GM10248 (cell line): ENCODE measurements around the gene RHPN2.

Source experiments
- CTCF ChIA-PET: fragments of 300-600 bp; sonication (Branson Sonifier 250); formaldehyde crosslinking; extraction: SDS; loops from one replicate; lab custom pipeline; 2021; ENCODE audit warnings: antibody characterized with exemption; lab: Yijun Ruan, JAX
- POLR2A ChIA-PET: fragments of 350-650 bp; sonication (Branson Sonifier 250); formaldehyde crosslinking; extraction: SDS; loops from one replicate; lab custom pipeline; 2020; ENCODE audit warnings: antibody characterized with exemption; lab: Yijun Ruan, JAX
- DNase-seq: peaks from one replicate; pipeline ENCODE4 v3.0.0; 2012; ENCODE audit errors: extremely low spot score
- CTCF ChIP-seq: IDR thresholded peaks from 2 replicates; pipeline ENCODE4 v1.5.1; 2012; ENCODE audit warnings: mild to moderate bottlenecking, low read depth; ENCODE audit errors: extremely low read depth, missing control alignments, control extremely low read depth

RHPN2 gene

GRCh38 chr19:33060586-33060985 lies 4.1 kb downstream of the RHPN2 start:
- no peak for DNase-seq
- POLR2A ChIA-PET: interaction anchor here (0.7 kb wide), 1 partner anchor 339 kb away, joined by 3 read pairs; no protein-coding TSS in a partner anchor
- CTCF ChIA-PET: no interaction called here
- TF ChIP-seq CTCF: no peak

- POLR2A ChIA-PET: interaction anchor here (0.7 kb wide), 1 partner anchor 17 kb away, joined by 3 read pairs; no protein-coding TSS in a partner anchor
- TF ChIP-seq CTCF: no peak
- DNase-seq: no peak
These were observed 9.0 kb downstream of the RHPN2 start for GRCh38 chr19:33055718-33056117.

GRCh38 chr19:33054623-33055022 lies 10.1 kb downstream of the RHPN2 start:
- DNase-seq: no peak
- TF ChIP-seq CTCF: no peak
- ChIA-PET CTCF (interaction anchor here (1.4 kb wide), 1 partner anchor 9 kb away, joined by 3 read pairs; no protein-coding TSS in a partner anchor), POLR2A (no interaction called here)

More at GRCh38 chr19:33055718-33056117, 9.0 kb downstream of the RHPN2 start:
- CTCF ChIA-PET: interaction anchor here (0.9 to 1.4 kb wide), 4 partner anchors 8 to 106 kb away, joined by 3 to 4 read pairs (median 3); no protein-coding TSS in a partner anchor

GRCh38 chr19:33052352-33052972 lies 12.2 kb downstream of the RHPN2 start:
- CTCF ChIA-PET: interaction anchor here (1.4 kb wide), 1 partner anchor 77 kb away, joined by 4 read pairs; no protein-coding TSS in a partner anchor
- no peak for DNase-seq
- no peak for TF ChIP-seq CTCF
- POLR2A ChIA-PET: no interaction called here

- DNase-seq: no peak
- ChIA-PET POLR2A (no interaction called here), CTCF (no interaction called here)
- no peak for TF ChIP-seq CTCF
These were observed 14.6 kb downstream of the RHPN2 start for GRCh38 chr19:33050110-33050509.

GRCh38 chr19:33048806-33049676 lies 15.6 kb downstream of the RHPN2 start:
- no peak for DNase-seq
- ChIA-PET POLR2A (no interaction called here), CTCF (no interaction called here)
- no peak for TF ChIP-seq CTCF
